ENCODE data around the gene ICAM4.

Gene ICAM4

DNA sequence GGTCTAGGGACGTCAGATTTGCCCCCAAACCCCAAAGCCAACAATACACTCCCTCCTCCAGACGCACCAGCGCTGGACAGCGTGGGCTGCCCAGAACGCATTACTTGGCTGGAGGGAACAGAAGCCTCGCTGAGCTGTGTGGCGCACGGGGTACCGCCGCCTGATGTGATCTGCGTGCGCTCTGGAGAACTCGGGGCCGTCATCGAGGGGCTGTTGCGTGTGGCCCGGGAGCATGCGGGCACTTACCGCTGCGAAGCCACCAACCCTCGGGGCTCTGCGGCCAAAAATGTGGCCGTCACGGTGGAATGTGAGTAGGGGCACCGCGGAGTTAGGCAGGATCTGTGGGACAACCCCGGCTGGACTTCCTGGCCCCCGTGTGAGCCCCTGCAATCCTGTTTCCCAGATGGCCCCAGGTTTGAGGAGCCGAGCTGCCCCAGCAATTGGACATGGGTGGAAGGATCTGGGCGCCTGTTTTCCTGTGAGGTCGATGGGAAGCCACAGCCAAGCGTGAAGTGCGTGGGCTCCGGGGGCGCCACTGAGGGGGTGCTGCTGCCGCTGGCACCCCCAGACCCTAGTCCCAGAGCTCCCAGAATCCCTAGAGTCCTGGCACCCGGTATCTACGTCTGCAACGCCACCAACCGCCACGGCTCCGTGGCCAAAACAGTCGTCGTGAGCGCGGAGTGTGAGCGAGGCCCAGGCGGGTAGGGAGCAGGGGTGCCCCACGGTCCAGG, 7.0 kb downstream of the ICAM4 start:
- TF ChIP-seq FOXM1 (IDR thresholded peaks at IDR 0.05; ENCODE audit: borderline replicate concordance, low read depth) = no peak
- no peak for TF ChIP-seq CREB1 (IDR thresholded peaks at IDR 0.05; ENCODE audit: low read depth)
- no peak for TF ChIP-seq TAF1 (IDR thresholded peaks at IDR 0.05; ENCODE audit: low read depth)

DNA sequence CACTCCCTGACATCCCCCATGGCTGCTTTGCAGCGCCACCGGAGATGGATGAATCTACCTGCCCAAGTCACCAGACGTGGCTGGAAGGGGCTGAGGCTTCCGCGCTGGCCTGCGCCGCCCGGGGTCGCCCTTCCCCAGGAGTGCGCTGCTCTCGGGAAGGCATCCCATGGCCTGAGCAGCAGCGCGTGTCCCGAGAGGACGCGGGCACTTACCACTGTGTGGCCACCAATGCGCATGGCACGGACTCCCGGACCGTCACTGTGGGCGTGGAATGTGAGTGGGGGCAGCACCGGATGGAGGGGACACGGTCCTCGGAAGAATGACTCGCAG, 7.6 kb downstream of the ICAM4 start:
- TF ChIP-seq FOXM1 (IDR thresholded peaks at IDR 0.05; ENCODE audit: borderline replicate concordance, low read depth) = no peak
- no peak for TF ChIP-seq TEAD4 (IDR thresholded peaks at IDR 0.05)
- TF ChIP-seq EP300 (IDR thresholded peaks at IDR 0.05; ENCODE audit: borderline replicate concordance) = no peak
- no peak for TF ChIP-seq TCF12 (IDR thresholded peaks at IDR 0.05; ENCODE audit: low read depth)
- TF ChIP-seq, protein P1, sequence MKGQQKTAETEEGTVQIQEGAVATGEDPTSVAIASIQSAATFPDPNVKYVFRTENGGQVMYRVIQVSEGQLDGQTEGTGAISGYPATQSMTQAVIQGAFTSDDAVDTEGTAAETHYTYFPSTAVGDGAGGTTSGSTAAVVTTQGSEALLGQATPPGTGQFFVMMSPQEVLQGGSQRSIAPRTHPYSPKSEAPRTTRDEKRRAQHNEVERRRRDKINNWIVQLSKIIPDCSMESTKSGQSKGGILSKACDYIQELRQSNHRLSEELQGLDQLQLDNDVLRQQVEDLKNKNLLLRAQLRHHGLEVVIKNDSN (IDR thresholded peaks at IDR 0.05) = no peak
- TF ChIP-seq, protein P2, sequence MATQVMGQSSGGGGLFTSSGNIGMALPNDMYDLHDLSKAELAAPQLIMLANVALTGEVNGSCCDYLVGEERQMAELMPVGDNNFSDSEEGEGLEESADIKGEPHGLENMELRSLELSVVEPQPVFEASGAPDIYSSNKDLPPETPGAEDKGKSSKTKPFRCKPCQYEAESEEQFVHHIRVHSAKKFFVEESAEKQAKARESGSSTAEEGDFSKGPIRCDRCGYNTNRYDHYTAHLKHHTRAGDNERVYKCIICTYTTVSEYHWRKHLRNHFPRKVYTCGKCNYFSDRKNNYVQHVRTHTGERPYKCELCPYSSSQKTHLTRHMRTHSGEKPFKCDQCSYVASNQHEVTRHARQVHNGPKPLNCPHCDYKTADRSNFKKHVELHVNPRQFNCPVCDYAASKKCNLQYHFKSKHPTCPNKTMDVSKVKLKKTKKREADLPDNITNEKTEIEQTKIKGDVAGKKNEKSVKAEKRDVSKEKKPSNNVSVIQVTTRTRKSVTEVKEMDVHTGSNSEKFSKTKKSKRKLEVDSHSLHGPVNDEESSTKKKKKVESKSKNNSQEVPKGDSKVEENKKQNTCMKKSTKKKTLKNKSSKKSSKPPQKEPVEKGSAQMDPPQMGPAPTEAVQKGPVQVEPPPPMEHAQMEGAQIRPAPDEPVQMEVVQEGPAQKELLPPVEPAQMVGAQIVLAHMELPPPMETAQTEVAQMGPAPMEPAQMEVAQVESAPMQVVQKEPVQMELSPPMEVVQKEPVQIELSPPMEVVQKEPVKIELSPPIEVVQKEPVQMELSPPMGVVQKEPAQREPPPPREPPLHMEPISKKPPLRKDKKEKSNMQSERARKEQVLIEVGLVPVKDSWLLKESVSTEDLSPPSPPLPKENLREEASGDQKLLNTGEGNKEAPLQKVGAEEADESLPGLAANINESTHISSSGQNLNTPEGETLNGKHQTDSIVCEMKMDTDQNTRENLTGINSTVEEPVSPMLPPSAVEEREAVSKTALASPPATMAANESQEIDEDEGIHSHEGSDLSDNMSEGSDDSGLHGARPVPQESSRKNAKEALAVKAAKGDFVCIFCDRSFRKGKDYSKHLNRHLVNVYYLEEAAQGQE (IDR thresholded peaks at IDR 0.05; ENCODE audit: low read depth) = no peak
- TF ChIP-seq RAD21 (IDR thresholded peaks at IDR 0.05; ENCODE audit: low read depth) = no peak
- no peak for TF ChIP-seq NFIC (IDR thresholded peaks at IDR 0.05)
- no peak for TF ChIP-seq CEBPB (IDR thresholded peaks at IDR 0.05)
- no peak for TF ChIP-seq ZBTB7A (IDR thresholded peaks at IDR 0.05; ENCODE audit: low read depth)
- no peak for TF ChIP-seq TAF1 (IDR thresholded peaks at IDR 0.05; ENCODE audit: low read depth)
- TF ChIP-seq EGR1 (IDR thresholded peaks at IDR 0.05) = no peak
- no peak for TF ChIP-seq CREB1 (IDR thresholded peaks at IDR 0.05; ENCODE audit: low read depth)
- TF ChIP-seq, protein P3, sequence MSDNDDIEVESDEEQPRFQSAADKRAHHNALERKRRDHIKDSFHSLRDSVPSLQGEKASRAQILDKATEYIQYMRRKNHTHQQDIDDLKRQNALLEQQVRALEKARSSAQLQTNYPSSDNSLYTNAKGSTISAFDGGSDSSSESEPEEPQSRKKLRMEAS (IDR thresholded peaks at IDR 0.05) = no peak
- no peak for TF ChIP-seq YY1 (IDR thresholded peaks at IDR 0.05; ENCODE audit: low read depth)

DNA sequence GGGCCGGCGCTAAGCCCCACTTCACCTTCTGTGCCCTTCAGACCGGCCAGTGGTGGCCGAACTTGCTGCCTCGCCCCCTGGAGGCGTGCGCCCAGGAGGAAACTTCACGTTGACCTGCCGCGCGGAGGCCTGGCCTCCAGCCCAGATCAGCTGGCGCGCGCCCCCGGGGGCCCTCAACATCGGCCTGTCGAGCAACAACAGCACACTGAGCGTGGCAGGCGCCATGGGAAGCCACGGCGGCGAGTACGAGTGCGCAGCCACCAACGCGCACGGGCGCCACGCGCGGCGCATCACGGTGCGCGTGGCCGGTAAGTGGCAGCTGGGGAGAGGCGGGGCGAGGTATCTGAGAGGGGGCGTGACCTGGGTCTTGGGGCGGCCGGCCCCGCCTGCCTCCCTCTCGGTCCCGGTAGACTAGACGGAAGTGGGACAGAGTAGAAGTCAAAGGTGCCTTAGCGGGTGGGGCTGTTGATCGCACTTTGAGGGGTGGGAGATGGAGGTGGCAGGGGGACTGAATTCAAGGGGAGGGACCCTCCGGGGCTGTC, 8.6 kb downstream of the ICAM4 start:
- TF ChIP-seq RAD21 (IDR thresholded peaks at IDR 0.05; ENCODE audit: low read depth) (no peak), CEBPB (IDR thresholded peaks at IDR 0.05) (no peak), EP300 (IDR thresholded peaks at IDR 0.05; ENCODE audit: borderline replicate concordance) (no peak), TEAD4 (IDR thresholded peaks at IDR 0.05) (peak; percentile 23; the same call in 1 of the 2 replicates), CREB1 (IDR thresholded peaks at IDR 0.05; ENCODE audit: low read depth) (no peak), NFIC (IDR thresholded peaks at IDR 0.05) (peak; percentile 84), ZBTB7A (IDR thresholded peaks at IDR 0.05; ENCODE audit: low read depth) (peak; percentile 64; the same call in 1 of the 2 replicates), TCF12 (IDR thresholded peaks at IDR 0.05; ENCODE audit: low read depth) (peak; percentile 64), FOXM1 (IDR thresholded peaks at IDR 0.05; ENCODE audit: borderline replicate concordance, low read depth) (no peak)
- TF ChIP-seq, protein P1 (IDR thresholded peaks at IDR 0.05) = peak; percentile 54
- TF ChIP-seq, protein P2 (IDR thresholded peaks at IDR 0.05; ENCODE audit: low read depth) = no peak
- TF ChIP-seq, protein P3 (IDR thresholded peaks at IDR 0.05) = peak; percentile 90

DNA sequence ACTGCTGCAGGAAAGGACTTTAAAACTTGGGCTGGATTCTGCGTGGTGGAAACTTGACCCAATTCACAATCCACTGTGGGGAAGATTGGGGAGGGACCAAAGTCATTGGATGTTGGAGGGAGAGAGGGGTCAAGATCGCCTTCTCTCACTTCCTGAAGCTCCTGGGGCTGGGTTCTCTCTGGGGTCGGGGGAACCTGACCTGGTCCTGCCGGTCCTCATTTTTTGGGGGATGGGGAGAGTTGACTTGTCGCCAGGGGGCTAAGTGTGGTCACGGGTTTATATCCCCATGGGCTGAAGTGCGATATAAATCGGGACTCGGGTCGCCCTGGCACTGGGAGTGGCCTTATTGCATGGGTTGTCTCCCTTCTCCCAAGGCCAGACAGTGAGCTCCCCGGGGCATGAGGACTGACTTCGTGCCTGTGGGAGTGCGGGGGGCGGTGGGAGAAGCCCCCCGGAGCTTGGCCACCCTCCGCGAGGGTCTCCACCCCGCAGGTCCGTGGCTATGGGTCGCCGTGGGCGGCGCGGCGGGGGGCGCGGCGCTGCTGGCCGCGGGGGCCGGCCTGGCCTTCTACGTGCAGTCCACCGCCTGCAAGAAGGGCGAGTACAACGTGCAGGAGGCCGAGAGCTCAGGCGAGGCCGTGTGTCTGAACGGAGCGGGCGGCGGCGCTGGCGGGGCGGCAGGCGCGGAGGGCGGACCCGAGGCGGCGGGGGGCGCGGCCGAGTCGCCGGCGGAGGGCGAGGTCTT, 9.3 kb downstream of the ICAM4 start:
- TF ChIP-seq, protein P2 (IDR thresholded peaks at IDR 0.05; ENCODE audit: low read depth) = no peak
- TF ChIP-seq NFIC (IDR thresholded peaks at IDR 0.05) = no peak
- no peak for TF ChIP-seq TEAD4 (IDR thresholded peaks at IDR 0.05)
- TF ChIP-seq CREB1 (IDR thresholded peaks at IDR 0.05; ENCODE audit: low read depth) = no peak
- TF ChIP-seq RAD21 (IDR thresholded peaks at IDR 0.05; ENCODE audit: low read depth) = no peak
- TF ChIP-seq TCF12 (IDR thresholded peaks at IDR 0.05; ENCODE audit: low read depth) = no peak
- TF ChIP-seq, protein P3 (IDR thresholded peaks at IDR 0.05) = no peak
- no peak for TF ChIP-seq TAF1 (IDR thresholded peaks at IDR 0.05; ENCODE audit: low read depth)
- TF ChIP-seq, protein P1 (IDR thresholded peaks at IDR 0.05) = no peak
